GM12865 (cell line): ENCODE measurements around the gene TSSK6.

Source experiments
- DNase-seq: peaks from one replicate; pipeline ENCODE4 v3.0.0; 2010; ENCODE audit warnings: low read depth
- H3K4me3 ChIP-seq: 2 replicates; pipeline ENCODE4 v1.5.1; 2011; ENCODE audit warnings: mild to moderate bottlenecking, low read depth, low read length, control low read depth
- CTCF ChIP-seq: IDR thresholded peaks from 2 replicates; pipeline ENCODE4 v1.5.1; 2011; ENCODE audit warnings: low read length, control low read depth, low read depth, inconsistent platforms; ENCODE audit not compliant: insufficient read depth; ENCODE audit errors: missing control alignments

Gene TSSK6

GRCh38 chr19:19514215-19514657 lies 1.1 kb downstream of the TSSK6 start:
- no peak for DNase-seq
- TF ChIP-seq CTCF: no peak
- H3K4me3 ChIP-seq: no peak overlapping the region

- TF ChIP-seq CTCF: no peak
- no peak for DNase-seq
- H3K4me3 ChIP-seq: no peak overlapping the region
These were observed 1.7 kb downstream of the TSSK6 start for GRCh38 chr19:19513682-19514081.

GRCh38 chr19:19510432-19510831 lies 4.9 kb downstream of the TSSK6 start:
- TF ChIP-seq CTCF: no peak
- no peak overlapping the region for H3K4me3 ChIP-seq
- DNase-seq: no peak

- no peak for DNase-seq
- H3K4me3 ChIP-seq: no peak overlapping the region
- TF ChIP-seq CTCF: no peak
These were observed 7.1 kb downstream of the TSSK6 start for GRCh38 chr19:19508217-19508616.

GRCh38 chr19:19507354-19507753 lies 8.0 kb downstream of the TSSK6 start:
- no peak for TF ChIP-seq CTCF
- H3K4me3 ChIP-seq: no peak overlapping the region
- DNase-seq: no peak

- H3K4me3 ChIP-seq: no peak overlapping the region
- no peak for DNase-seq
- no peak for TF ChIP-seq CTCF
These were observed 8.8 kb downstream of the TSSK6 start for GRCh38 chr19:19506592-19506991.

- no peak for TF ChIP-seq CTCF
- no peak for DNase-seq
- no peak overlapping the region for H3K4me3 ChIP-seq
These were observed 9.6 kb downstream of the TSSK6 start for GRCh38 chr19:19505669-19506326.
